Amniotic epithelial cell (primary cell): ENCODE measurements around the gene CEP68.
"Not testable (repeated sequence)": the region's sequence is repeated elsewhere in the genome, so short reads cannot be mapped to it uniquely, and the experiment has no call there.

ENCODE experiments used
- DNase-seq: peaks from one replicate; pipeline ENCODE4 v3.0.0-alpha.2; 2010; ENCODE audit warnings: low read depth

Gene CEP68

DNA sequence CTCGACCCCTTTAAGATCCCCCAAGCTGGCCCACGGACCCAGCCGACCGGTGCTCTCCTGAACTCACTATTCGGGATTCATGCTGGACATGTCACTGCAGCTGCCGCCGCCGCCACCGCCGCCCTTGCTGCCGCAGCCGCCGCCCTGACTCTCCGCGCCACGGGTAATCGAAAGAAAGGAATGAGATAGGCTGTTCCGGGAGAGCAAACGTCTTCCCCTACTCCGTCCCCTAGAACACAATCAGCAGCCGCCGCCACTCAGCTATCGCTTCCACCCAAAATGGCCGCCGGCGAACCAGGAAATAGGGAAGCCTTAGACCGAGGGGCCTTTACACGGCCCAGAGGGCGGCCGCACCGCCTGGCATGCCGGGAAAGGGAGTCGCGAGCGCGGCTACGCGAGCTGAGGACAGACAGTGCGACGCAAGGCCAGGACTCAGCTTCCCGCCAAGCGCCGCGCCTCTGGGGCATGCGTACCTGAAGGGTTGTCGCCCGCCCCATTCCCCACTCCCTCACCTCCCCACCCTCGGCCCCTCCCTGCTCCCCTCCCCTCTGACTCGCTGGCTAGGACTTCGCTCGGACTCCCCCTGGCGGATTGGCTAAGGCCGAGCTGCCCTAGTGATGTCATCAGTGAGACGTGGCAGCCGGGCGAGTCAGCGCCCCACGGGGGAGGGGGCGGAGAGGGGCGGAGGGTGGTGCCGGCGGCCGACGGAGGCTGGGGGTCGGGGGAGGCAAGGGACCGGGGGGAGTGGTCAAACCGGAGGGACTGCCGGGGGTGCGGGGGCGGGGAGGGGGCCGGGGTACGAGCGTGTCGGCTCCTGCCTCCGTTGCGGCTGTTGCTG lies 73.8 kb downstream of the CEP68 start, which contains the start of gene RAB1A:
RAB1A (minus strand) TSS at position 281 of the 838 bp plus-strand sequence; CDS start at position 90, 191 bp downstream.
- DNase-seq = peak; percentile 100

DNA sequence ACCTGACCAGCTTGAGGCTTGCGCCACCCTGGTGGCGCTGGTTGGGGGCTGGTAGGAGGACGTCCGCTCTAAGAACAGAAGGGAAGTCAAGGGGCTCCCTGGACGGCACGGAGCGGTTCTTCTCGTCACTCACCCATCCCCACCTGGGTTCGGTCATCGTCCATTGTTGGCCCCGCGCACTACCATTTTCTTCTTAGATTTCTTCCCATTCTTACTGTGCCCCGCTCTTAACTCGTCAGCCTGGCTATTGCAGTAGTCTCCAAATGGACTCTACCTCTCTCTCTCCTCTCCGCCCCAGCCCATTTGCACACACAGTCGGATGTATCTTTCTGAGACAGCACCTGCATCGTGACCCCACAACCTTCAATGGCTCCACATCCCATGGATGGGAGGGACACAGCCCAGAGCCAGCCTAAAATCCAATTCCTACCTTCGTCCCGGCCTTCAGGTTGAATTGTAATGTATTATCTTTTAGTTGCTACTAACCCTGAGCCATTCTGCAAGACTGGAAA lies 74.5 kb downstream of the CEP68 start:
- no peak for DNase-seq

DNA sequence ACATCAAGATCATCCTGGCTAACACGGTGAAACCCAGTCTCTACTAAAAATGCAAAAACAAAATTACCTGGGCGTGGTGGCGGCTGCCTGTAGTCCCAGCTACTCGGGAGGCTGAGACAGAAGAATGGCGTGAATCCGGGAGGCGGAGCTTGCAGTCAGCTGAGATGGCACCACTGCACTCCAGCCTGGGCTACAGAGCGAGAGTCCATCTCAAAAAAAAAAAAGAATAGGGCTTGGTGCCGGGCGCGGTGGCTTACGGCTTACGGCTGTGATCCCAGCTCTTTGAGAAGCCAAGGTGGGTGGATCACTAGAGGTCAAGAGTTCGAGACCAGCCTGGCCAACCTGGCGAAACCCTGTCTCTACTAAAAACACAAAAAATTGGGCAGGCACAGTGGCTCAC lies 76.7 kb downstream of the CEP68 start:
- DNase-seq = not testable (repeated sequence)

DNA sequence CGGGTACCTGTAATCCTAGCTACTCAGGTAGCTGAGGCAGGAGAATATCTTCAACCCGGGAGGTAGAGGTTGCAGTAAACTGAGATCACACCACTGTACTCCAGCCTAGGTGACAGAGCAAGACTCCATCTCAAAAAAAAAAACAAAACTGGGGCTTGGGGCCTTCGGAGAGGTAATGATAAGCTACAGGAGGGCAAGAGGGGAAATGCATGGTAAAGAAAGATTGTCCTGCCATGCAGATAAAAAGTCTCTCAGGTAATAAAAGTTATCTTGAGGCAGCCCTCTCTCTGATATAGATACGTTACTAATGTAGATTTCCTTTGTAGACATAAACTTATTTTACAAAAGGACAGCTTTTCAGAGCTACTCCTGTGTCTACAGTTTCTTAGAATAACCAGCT lies 77.4 kb downstream of the CEP68 start:
- no peak for DNase-seq

DNA sequence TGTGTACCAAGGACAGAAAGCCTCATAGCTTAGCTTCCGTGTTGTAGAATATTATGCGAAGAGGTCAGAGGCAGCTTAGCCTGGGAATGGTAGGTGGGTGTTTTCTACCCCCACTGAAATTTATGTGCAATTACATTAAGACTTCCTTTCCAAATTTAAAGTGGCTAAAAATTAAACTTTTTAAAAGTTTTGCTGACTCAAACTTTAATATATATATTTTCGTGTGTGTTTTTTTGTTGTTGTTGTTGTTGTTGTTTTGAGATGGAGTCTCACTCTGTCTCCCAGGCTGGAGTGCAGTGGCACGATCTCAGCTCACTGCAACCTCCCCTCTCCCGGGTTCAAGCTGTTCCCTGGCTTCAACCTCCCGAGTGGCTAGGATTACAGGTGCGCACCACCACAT lies 77.9 kb downstream of the CEP68 start:
- DNase-seq = no peak

DNA sequence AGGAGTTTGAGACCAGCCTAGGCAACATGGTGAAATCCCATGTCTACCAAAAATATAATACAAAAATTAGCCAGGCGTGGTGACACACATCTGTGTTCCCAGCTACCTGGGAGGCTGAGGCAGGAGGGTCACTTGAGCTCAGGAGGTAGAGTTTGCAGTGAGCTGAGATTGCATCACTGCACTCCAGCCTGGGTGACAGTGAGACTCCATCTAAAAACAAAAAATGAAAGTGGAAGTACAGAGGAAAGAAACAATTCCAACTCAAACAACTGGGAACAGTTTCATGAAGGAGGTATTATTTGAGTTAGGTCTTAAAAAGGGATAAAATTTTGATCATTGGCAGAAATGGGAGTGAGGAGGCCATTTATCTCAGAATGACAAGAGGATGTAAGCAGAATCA lies 80.0 kb downstream of the CEP68 start:
- no peak for DNase-seq
